Keratinocyte (primary cell): ENCODE measurements around the gene ZNF804A. TPM values are rescaled to one million over a fixed set of nuclear protein-coding genes. Genes with fewer than 3 reads are reported as not detected.

Experiments used
- DNase-seq: peaks from one replicate; pipeline ENCODE4 v3.0.0-alpha.2; 2011; ENCODE audit warnings: low read depth, missing footprints, low spot score
- FAIRE-seq: peaks from 2 replicates; lab custom pipeline; 2011; peaks lifted over from hg19 to GRCh38; lab: Jason Lieb, UNC
- H2AFZ ChIP-seq: 2 replicates; pipeline ENCODE4 v1.6.0; 2012; ENCODE audit warnings: low read length, control low read depth, inconsistent platforms; ENCODE audit not compliant: control insufficient read depth
- H3K27ac ChIP-seq: 2 replicates; pipeline ENCODE4 v1.5.1; 2011; ENCODE audit warnings: low read length; ENCODE audit not compliant: control insufficient read depth, insufficient read depth
- H3K27me3 ChIP-seq: 3 replicates; pipeline ENCODE4 v1.6.0; 2011; ENCODE audit warnings: low read length; ENCODE audit not compliant: control insufficient read depth, insufficient read depth; ENCODE audit errors: extremely low read depth
- H3K36me3 ChIP-seq, 2 experiments: 2 replicates in 1 of 2; 3 replicates in 1 of 2; pipeline ENCODE4 v1.5.1; 2011; ENCODE audit warnings: low read length in 2 of 2, mild to moderate bottlenecking in 1 of 2; ENCODE audit not compliant: control insufficient read depth in 2 of 2, insufficient read depth in 2 of 2; ENCODE audit errors: extremely low read depth in 1 of 2
- H3K4me1 ChIP-seq: 3 replicates; pipeline ENCODE4 v1.5.1; 2011; ENCODE audit warnings: low read length; ENCODE audit not compliant: control insufficient read depth, insufficient read depth; ENCODE audit errors: extremely low read depth
- H3K4me2 ChIP-seq: 3 replicates; pipeline ENCODE4 v1.6.0; 2011; ENCODE audit warnings: low read depth, low read length; ENCODE audit not compliant: control insufficient read depth, insufficient read depth; ENCODE audit errors: extremely low read depth
- H3K4me3 ChIP-seq, 3 experiments: fragments of 200-600 bp in 1 of 3; sonication (generic) in 1 of 3; 2 replicates in 2 of 3; 3 replicates in 1 of 3; pipeline ENCODE4 v1.5.1; 2011 to 2016; ENCODE audit warnings: low read length in 3 of 3, mild to moderate bottlenecking in 3 of 3, control low read depth in 2 of 3, inconsistent platforms in 1 of 3, low read depth in 1 of 3, mixed read lengths in 1 of 3, mixed run types in 1 of 3, moderate library complexity in 1 of 3; ENCODE audit not compliant: control insufficient read depth in 2 of 3, insufficient read depth in 2 of 3; ENCODE audit errors: extremely low read depth in 1 of 3
- H3K79me2 ChIP-seq: 2 replicates; pipeline ENCODE4 v1.6.0; 2012; ENCODE audit warnings: low read length; ENCODE audit not compliant: control insufficient read depth, insufficient read depth
- H3K9ac ChIP-seq: 3 replicates; pipeline ENCODE4 v1.6.0; 2011; ENCODE audit warnings: low read length; ENCODE audit not compliant: control insufficient read depth, insufficient read depth; ENCODE audit errors: extremely low read depth
- H3K9me1 ChIP-seq: 3 replicates; pipeline ENCODE4 v1.6.0; 2011; ENCODE audit warnings: low read length; ENCODE audit not compliant: control insufficient read depth, insufficient read depth; ENCODE audit errors: extremely low read depth
- H3K9me3 ChIP-seq: 2 replicates; pipeline ENCODE4 v1.5.1; 2012; ENCODE audit warnings: low read depth, low read length; ENCODE audit not compliant: control insufficient read depth
- H4K20me1 ChIP-seq: 3 replicates; pipeline ENCODE4 v1.6.0; 2011; ENCODE audit warnings: low read length; ENCODE audit not compliant: control insufficient read depth, insufficient read depth; ENCODE audit errors: extremely low read depth
- CTCF ChIP-seq, 3 experiments: IDR thresholded peaks in 1 of 3; conservative IDR thresholded peaks in 1 of 3; optimal IDR thresholded peaks in 1 of 3; 2 replicates in 2 of 3; 3 replicates in 1 of 3; pipeline versions ENCODE3 to v1.5.1; 2011; ENCODE audit warnings: low read length in 3 of 3, mild to moderate bottlenecking in 3 of 3, moderate library complexity in 2 of 3, control low read depth in 1 of 3, inconsistent platforms in 1 of 3; ENCODE audit not compliant: insufficient read depth in 2 of 3; ENCODE audit errors: extremely low read depth in 1 of 3
- EZH2 ChIP-seq: IDR thresholded peaks from one replicate; pipeline ENCODE4 v1.6.1; 2012; ENCODE audit warnings: inconsistent platforms, mild to moderate bottlenecking, low read length, moderate library complexity
- dilution Hi-C: fragments of 300-500 bp; cut with MboI; formaldehyde crosslinking; loops from one replicate; pipeline ENCODE4 v1.7.0; 2020; ENCODE audit warnings: low sequenced_read_pairs; ENCODE audit not compliant: extremely low pct_ligation_motif_present
- polyA plus RNA-seq, 5 experiments: library from polyadenylated mRNA; depleted of rRNA in 3 of 5; stranded (reverse) in 3 of 5; stranded (forward) in 1 of 5; unstranded in 1 of 5; fragments of >200 nt; gene quantifications; 1 replicate in 1 of 5; 2 replicates in 3 of 5; 3 replicates in 1 of 5; pipeline versions ENCODE4 v1.2.1 to v1.2.3, GENCODE V29; 2011 to 2012; ENCODE audit warnings: missing spikeins in 2 of 5, low read depth in 1 of 5, low replicate concordance in 1 of 5

ZNF804A gene
- polyA plus RNA-seq, 1 donor (not counting 4 experiments of a cell fraction or from before 2014, with no cell fraction given): 0.08 TPM

- no peaks in the 10 kb centered on the region for H3K36me3 ChIP-seq
- H3K79me2 ChIP-seq: no peaks in the 10 kb centered on the region
- dilution Hi-C loops: no loop called here
- H3K27me3 ChIP-seq: no peaks in the 10 kb centered on the region
- H3K4me3 ChIP-seq: no peak overlapping the region
- no peaks in the 10 kb centered on the region for H3K9me1 ChIP-seq
- H3K4me2 ChIP-seq: no peak overlapping the region
- no peak for TF ChIP-seq CTCF (optimal IDR thresholded peaks at IDR 0.05 in 1 of 3, IDR thresholded peaks at IDR 0.05 in 1 of 3, conservative IDR thresholded peaks at IDR 0.05 in 1 of 3; ENCODE audit: extremely low read depth in 1 of 3, insufficient read depth in 2 of 3, low read length in 3 of 3)
- H3K27ac ChIP-seq: no peak overlapping the region
- H2AFZ ChIP-seq: no peak overlapping the region
- DNase-seq: no peak
- H3K9ac ChIP-seq: no peak overlapping the region
- no peaks in the 10 kb centered on the region for H4K20me1 ChIP-seq
- no peaks in the 10 kb centered on the region for H3K4me1 ChIP-seq
- no peak for FAIRE-seq
- no peaks in the 10 kb centered on the region for H3K9me3 ChIP-seq
Observed at GRCh38 chr2:184815824-184816223, 217.5 kb downstream of the ZNF804A start.

GRCh38 chr2:184824597-184824996 lies 226.3 kb downstream of the ZNF804A start:
- Histone ChIP-seq H3K27me3 (no peaks in the 10 kb centered on the region), H3K4me3 (no peak overlapping the region), H3K27ac (no peak overlapping the region), H3K4me2 (no peak overlapping the region), H3K4me1 (no peaks in the 10 kb centered on the region), H3K9ac (no peak overlapping the region), H4K20me1 (no peaks in the 10 kb centered on the region), H3K9me1 (no peaks in the 10 kb centered on the region), H3K9me3 (no peaks in the 10 kb centered on the region), H3K36me3 (no peaks in the 10 kb centered on the region), H3K79me2 (no peaks in the 10 kb centered on the region), H2AFZ (no peak overlapping the region)
- dilution Hi-C loops: no loop called here
- no peak for DNase-seq
- TF ChIP-seq EZH2 (no peak), CTCF (optimal IDR thresholded peaks at IDR 0.05 in 1 of 3, IDR thresholded peaks at IDR 0.05 in 1 of 3, conservative IDR thresholded peaks at IDR 0.05 in 1 of 3; ENCODE audit: extremely low read depth in 1 of 3, insufficient read depth in 2 of 3, low read length in 3 of 3) (no peak)
- no peak for FAIRE-seq
